ENCODE measurements around the gene DSCAM. TPM values are rescaled to one million over a fixed set of nuclear protein-coding genes. Genes with fewer than 3 reads are reported as not detected.

The DSCAM gene
- total RNA-seq, 1 experiment from 2014 or later = 0.33 TPM

DNA sequence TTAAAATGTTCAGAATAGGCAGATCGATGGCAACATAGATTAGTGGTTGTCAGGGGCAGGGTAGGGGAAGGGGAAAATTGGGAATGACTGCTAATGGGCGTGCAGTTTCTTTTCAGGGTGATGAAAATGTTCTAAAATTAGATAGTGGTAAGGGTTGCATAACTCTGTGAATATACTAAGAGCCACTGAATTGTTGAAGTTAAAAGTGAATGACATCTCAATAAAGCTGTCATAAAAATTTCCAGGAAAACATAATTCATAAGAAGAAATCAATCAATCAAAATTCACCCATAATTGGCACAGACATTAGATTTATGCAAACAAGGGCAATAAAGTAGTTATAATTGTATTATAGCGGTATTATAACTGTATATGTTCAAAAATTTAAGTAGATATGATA, 751.5 kb downstream of the DSCAM start:
- H3K9me3 Mint-ChIP-seq (ENCODE audit: unreplicated experiment) = peaks cover 12% of the 10 kb centered on the region
- TF ChIP-seq, protein P1, sequence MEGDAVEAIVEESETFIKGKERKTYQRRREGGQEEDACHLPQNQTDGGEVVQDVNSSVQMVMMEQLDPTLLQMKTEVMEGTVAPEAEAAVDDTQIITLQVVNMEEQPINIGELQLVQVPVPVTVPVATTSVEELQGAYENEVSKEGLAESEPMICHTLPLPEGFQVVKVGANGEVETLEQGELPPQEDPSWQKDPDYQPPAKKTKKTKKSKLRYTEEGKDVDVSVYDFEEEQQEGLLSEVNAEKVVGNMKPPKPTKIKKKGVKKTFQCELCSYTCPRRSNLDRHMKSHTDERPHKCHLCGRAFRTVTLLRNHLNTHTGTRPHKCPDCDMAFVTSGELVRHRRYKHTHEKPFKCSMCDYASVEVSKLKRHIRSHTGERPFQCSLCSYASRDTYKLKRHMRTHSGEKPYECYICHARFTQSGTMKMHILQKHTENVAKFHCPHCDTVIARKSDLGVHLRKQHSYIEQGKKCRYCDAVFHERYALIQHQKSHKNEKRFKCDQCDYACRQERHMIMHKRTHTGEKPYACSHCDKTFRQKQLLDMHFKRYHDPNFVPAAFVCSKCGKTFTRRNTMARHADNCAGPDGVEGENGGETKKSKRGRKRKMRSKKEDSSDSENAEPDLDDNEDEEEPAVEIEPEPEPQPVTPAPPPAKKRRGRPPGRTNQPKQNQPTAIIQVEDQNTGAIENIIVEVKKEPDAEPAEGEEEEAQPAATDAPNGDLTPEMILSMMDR (IDR thresholded peaks at IDR 0.05; ENCODE audit: unreplicated experiment) = no peak
- no peak for DNase-seq (ENCODE audit: unreplicated experiment)
- no peaks in the 10 kb centered on the region for H3K36me3 Mint-ChIP-seq (ENCODE audit: insufficient read depth, unreplicated experiment)
- ChIA-PET POLR2A (no interaction called here), CTCF (interaction anchor here (0.7 kb wide), 1 partner anchor 571 kb away, joined by 3 read pairs; no protein-coding TSS in a partner anchor)
- no peaks in the 10 kb centered on the region for H3K4me1 Mint-ChIP-seq (ENCODE audit: insufficient read depth, unreplicated experiment)
- BruUV-seq (replicated peaks) = no TSS peak
- H3K27ac Mint-ChIP-seq (ENCODE audit: low read depth, unreplicated experiment) = no peak overlapping the region
- H3K4me3 Mint-ChIP-seq (ENCODE audit: unreplicated experiment) = no peak overlapping the region
- peaks cover 5% of the 10 kb centered on the region for H3K27me3 Mint-ChIP-seq (ENCODE audit: insufficient read depth, unreplicated experiment)
- intact Hi-C loops (cut with micrococcal nuclease) = no loop called here

DNA sequence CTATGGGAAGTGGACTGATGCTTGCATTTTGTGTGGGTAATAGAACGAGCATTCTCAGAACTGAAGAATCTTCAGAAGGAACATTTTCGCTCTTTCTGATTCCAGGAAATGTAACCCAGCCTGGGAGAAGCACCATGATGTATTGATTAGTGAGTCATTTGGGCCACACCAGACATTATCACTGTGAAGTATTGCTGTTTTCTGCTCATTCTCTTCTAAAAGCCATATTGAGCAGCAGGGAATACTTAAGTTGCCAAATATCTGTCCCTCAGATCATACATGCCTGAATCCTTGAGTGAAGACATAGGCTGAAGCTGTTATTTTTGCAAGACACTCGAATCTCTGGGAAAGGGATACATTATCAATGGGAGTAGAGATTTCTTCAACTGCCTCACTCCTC, 766.6 kb downstream of the DSCAM start:
- CTCF ChIA-PET = no interaction called here
- no peak overlapping the region for H3K27ac Mint-ChIP-seq (ENCODE audit: low read depth, unreplicated experiment)
- intact Hi-C loops (cut with micrococcal nuclease) = no loop called here
- H3K9me3 Mint-ChIP-seq (ENCODE audit: unreplicated experiment) = peaks cover 7% of the 10 kb centered on the region
- TF ChIP-seq, protein P1 (IDR thresholded peaks at IDR 0.05; ENCODE audit: unreplicated experiment) = no peak
- peaks cover 6% of the 10 kb centered on the region for H3K36me3 Mint-ChIP-seq (ENCODE audit: insufficient read depth, unreplicated experiment)
- H3K4me1 Mint-ChIP-seq (ENCODE audit: insufficient read depth, unreplicated experiment) = no peaks in the 10 kb centered on the region
- no peaks in the 10 kb centered on the region for H3K27me3 Mint-ChIP-seq (ENCODE audit: insufficient read depth, unreplicated experiment)
- DNase-seq (ENCODE audit: unreplicated experiment) = no peak
- no peak overlapping the region for H3K4me3 Mint-ChIP-seq (ENCODE audit: unreplicated experiment)
- POLR2A ChIA-PET = no interaction called here
- BruUV-seq (replicated peaks) = no TSS peak

DNA sequence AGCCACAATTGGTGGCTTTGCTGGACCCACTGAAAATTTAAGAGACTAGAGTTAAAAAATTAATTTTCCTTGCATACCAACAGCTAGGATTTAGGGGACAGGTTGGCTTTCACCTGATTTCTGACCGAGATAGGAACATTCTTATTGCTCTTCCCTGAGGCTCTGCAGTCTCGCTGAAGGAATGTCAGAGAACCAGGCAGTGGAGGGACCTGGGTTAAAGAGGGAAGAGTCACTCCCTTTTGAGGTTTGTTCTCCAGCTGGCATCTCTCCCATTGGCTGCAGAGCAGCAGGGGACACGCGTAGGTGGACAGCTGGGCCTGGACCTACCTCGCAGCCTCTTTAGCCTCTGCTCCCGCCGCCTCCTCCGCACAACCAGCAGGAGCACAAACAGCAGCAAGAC, 772.2 kb downstream of the DSCAM start:
- no peak for DNase-seq (ENCODE audit: unreplicated experiment)
- ChIA-PET CTCF (interaction anchor here (1.0 kb wide), 1 partner anchor 1059 kb away, joined by 3 read pairs; no protein-coding TSS in a partner anchor), POLR2A (no interaction called here)
- H3K36me3 Mint-ChIP-seq (ENCODE audit: insufficient read depth, unreplicated experiment) = no peaks in the 10 kb centered on the region
- H3K9me3 Mint-ChIP-seq (ENCODE audit: unreplicated experiment) = peaks cover 12% of the 10 kb centered on the region
- TF ChIP-seq, protein P1 (IDR thresholded peaks at IDR 0.05; ENCODE audit: unreplicated experiment) = no peak
- H3K27me3 Mint-ChIP-seq (ENCODE audit: insufficient read depth, unreplicated experiment) = no peaks in the 10 kb centered on the region
- H3K4me1 Mint-ChIP-seq (ENCODE audit: insufficient read depth, unreplicated experiment) = no peaks in the 10 kb centered on the region
- H3K4me3 Mint-ChIP-seq (ENCODE audit: unreplicated experiment) = no peak overlapping the region
- intact Hi-C loops (cut with micrococcal nuclease) = no loop called here
- no TSS peak for BruUV-seq (replicated peaks)
- H3K27ac Mint-ChIP-seq (ENCODE audit: low read depth, unreplicated experiment) = no peak overlapping the region

DNA sequence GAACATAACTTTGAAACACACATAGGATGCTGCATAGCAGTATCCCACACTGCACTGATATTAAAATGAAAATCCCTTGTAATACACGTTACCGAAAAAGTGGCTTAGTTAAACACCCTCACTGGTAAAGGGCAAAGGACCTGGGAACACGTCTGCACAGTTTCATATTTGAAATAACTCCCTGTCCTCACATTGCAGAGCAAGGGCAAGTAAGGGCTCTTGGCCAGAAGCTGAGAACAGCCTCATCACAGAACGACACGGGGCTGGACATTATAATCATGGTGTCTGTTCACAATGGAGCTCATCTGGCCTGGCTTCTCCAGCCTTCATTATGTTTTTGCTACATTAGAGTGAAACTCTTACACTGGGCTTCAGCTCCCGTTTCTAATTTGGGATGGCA, 772.8 kb downstream of the DSCAM start:
- no peak for DNase-seq (ENCODE audit: unreplicated experiment)
- no peaks in the 10 kb centered on the region for H3K4me1 Mint-ChIP-seq (ENCODE audit: insufficient read depth, unreplicated experiment)
- TF ChIP-seq, protein P1 (IDR thresholded peaks at IDR 0.05; ENCODE audit: unreplicated experiment) = no peak
- no peaks in the 10 kb centered on the region for H3K36me3 Mint-ChIP-seq (ENCODE audit: insufficient read depth, unreplicated experiment)
- intact Hi-C loops (cut with micrococcal nuclease) = no loop called here
- POLR2A ChIA-PET = no interaction called here
- no peaks in the 10 kb centered on the region for H3K27me3 Mint-ChIP-seq (ENCODE audit: insufficient read depth, unreplicated experiment)
- H3K9me3 Mint-ChIP-seq (ENCODE audit: unreplicated experiment) = peaks cover 13% of the 10 kb centered on the region
- CTCF ChIA-PET = interaction anchor here (1.0 kb wide), 1 partner anchor 1059 kb away, joined by 3 read pairs; no protein-coding TSS in a partner anchor
- no TSS peak for BruUV-seq (replicated peaks)
- H3K27ac Mint-ChIP-seq (ENCODE audit: low read depth, unreplicated experiment) = no peak overlapping the region
- no peak overlapping the region for H3K4me3 Mint-ChIP-seq (ENCODE audit: unreplicated experiment)

All from MCF 10A (cell line).